ENCODE measurements around the gene KCNE2.

Gene KCNE2

GRCh38 chr21:34363733-34364132, at the start of gene KCNE2:
Gene KCNE2, plus strand, starts transcription at chr21:34364006. Its CDS starts 6,473 bp downstream, at chr21:34370479.
- DNase-seq: no peak

- DNase-seq: no peak
These were observed 44.2 kb upstream of the KCNE2 start for GRCh38 chr21:34319585-34319984.

DNA sequence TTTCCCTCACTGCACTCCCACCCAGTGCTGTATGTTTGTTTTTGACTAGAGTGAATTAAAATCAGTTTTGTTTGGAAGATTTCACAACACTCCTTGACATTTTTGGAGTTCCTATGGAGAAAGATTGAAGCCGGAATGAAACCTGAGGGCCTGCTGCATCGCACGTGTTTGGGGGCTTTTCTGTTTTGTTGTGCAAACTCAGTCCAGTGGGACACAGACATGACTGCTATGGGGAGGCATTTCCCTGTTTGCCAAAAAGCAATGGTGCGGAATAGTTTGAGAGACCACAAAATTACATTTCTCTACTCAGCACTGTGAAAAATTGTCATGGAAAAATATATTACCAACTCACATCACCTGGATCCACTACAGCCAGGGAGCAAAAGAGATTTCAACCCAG, 43.8 kb upstream of the KCNE2 start:
- DNase-seq: no peak

DNA sequence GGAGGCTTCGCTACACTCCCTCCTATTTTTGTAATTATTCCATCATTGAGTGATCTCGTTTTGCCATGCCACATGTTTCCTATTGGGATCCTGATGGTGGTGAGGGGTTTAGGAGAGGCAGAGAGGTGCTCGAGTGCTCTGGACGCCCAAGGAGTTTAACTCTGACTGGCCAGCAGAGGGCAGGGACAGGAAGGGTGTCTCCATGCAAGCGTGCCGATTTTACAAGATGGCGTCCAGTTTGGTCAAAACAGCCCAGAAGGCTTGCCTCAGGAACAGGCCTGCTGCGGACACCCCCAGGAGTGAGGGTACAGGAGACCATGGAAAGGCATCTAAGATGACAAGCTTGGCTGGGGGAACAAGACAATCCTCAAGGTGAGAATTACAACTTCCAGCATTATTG, 33.8 kb upstream of the KCNE2 start:
- no peak for DNase-seq

DNA sequence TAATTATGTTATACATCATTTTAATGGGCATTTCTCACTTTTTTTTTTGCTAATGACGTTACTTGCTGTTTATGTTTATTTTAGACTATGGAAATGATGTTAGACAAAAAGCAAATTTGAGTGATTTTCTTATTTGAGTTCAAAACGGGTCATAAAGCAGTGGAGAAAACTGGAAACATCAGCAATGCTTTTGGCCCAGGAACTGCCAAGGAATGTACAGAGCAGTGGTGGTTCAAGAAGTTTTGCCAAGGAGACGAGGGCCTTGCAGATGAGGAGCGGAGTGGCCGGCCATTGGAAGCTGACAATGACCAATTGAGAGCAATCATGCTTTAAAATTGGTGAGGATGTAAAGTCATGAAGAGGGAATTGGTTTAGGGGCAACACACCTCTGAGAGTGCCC, 32.1 kb upstream of the KCNE2 start:
- no peak for DNase-seq

- DNase-seq: no peak
These were observed 31.5 kb upstream of the KCNE2 start for GRCh38 chr21:34332347-34332746.

DNA sequence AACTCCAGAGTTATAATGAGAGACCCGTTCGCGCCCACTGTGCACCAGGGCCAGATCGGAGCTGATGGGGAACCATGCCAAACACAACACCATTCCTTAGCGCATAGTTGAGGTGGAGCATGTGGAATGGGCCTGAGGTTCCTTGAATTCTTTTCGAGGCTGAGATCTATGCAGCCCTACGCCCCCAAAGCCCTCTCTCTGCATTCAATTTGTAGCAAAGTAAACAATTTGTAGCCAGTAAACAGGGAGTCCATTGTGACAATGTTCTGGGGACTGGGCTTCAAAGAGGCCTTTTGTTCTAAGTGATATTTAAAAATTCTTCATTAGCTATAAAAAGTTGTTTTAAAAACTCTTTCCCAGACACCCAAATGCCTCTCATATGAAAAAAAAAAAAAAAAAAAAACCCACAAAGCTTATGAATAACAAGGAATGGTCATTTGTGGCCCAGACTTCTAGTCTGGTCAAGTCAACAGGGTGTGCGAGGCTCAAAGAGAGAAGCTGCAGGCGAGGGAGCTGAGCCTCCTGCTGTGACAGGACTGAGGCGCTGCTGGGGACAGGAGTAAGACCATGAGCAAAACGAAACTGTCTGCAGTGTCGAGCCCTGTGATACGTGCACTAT, 30.6 kb upstream of the KCNE2 start:
- DNase-seq: peak in 1 of 51 donors; percentile 8

GRCh38 chr21:34335316-34335715, 28.5 kb upstream of the KCNE2 start:
- peak in 1 of 51 donors; percentile 18 for DNase-seq

- DNase-seq: no peak
These were observed 27.6 kb upstream of the KCNE2 start for GRCh38 chr21:34336245-34336644.

DNA sequence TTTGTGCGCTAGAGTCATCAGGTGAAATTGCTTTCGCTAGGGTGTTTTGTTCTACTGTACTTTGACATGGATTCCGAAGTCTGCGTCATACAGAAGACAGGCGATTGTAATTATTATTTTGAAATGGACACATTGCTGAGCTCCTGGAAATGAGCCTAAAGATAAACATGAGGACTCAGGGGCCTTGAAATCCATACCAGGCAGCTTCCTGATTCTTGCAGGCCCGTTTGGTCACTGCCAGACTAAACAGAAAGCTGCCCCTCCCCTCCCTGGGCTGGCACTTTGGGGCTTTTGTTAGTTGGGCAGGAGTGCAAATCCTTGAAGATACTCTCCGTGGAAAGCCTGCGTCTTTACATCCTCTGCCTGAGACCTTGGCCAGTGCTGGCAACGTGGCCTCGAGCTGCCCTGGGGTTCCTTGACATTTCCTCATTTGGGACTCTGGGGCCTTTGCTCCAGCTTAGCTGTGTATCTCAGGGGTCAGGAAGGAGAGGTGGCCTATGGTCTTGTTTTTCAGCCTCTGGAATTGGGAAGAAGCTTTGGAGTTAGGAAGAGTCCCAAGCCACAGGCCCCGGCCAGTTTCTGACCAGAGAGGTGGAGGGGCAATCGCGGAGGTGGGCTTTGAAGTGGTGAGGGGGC, 26.9 kb upstream of the KCNE2 start:
- DNase-seq: no peak

GRCh38 chr21:34337741-34338140, 26.1 kb upstream of the KCNE2 start:
- DNase-seq: no peak

DNA sequence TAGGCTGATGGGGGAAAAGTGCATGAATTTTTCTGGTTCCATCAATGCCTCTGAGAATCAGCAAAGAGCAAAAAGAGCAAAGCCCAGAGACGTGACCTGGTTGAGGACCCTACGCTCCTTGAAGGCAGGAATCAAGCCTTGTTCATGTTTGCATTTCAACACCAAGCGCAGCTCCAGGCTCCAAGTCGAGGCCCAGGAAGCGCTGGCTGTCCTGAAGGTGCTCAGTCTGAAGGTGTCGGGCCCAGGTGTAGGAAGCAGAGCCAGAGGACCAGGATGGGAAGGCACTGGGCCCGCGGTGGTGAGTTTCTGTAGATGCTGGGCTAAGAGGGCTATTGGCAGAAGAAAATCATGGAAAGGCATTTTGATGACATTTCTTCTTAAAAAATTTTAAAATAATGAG, 25.6 kb upstream of the KCNE2 start:
- no peak for DNase-seq

- no peak for DNase-seq
These were observed 23.7 kb upstream of the KCNE2 start for GRCh38 chr21:34340061-34340460.

DNA sequence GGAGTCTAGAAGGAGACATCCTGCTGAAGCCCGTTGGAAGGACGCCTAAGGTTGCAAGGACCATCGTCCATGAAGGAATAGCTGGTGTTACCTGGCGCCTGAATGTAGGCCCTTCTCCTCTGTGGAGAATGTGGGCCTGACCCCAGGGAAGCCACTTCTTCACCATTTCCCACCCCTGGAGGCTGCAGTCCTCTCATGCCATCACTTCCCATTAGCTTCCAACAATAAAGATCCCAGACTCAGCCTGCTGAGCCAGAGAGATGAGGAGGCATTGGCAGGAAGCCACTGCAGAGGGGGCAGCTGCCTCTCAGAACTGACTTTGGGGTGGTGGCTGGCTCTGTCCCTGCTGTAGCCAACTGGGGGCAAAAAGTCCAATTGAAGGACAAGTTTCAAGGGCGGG, 21.3 kb upstream of the KCNE2 start:
- no peak for DNase-seq

GRCh38 chr21:34343347-34343746, 20.5 kb upstream of the KCNE2 start:
- no peak for DNase-seq

DNA sequence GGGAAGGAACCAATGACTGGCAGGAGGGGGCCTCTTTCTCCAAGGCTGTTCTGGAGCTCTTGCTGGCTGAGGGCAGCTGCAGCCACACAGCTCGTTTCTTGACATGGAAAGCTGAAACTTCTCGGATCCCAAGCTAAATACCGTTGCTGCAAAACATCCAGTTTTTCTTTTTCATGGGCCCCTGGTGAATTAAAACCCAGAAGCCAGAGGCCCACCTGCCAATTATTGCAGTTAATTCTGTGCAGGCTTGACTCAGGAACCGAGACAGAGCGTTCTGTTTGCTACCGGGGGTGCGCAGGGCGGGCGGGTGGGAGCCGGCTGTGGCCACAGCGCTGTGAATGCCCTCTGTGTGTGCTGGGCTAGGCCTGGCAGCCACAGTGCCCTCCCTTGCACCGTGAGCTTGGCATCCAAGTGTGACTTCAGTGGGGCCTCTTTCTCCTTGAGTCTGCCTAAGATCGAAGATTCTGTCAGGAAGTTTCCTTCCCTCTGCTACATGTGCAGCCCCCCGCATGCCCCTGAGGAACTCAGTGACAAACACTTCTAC, 19.9 kb upstream of the KCNE2 start:
- DNase-seq: peak in 34 of 51 donors; percentile 4 to 77 (median 34)

- DNase-seq: no peak
These were observed 19.2 kb upstream of the KCNE2 start for GRCh38 chr21:34344584-34344983.

DNA sequence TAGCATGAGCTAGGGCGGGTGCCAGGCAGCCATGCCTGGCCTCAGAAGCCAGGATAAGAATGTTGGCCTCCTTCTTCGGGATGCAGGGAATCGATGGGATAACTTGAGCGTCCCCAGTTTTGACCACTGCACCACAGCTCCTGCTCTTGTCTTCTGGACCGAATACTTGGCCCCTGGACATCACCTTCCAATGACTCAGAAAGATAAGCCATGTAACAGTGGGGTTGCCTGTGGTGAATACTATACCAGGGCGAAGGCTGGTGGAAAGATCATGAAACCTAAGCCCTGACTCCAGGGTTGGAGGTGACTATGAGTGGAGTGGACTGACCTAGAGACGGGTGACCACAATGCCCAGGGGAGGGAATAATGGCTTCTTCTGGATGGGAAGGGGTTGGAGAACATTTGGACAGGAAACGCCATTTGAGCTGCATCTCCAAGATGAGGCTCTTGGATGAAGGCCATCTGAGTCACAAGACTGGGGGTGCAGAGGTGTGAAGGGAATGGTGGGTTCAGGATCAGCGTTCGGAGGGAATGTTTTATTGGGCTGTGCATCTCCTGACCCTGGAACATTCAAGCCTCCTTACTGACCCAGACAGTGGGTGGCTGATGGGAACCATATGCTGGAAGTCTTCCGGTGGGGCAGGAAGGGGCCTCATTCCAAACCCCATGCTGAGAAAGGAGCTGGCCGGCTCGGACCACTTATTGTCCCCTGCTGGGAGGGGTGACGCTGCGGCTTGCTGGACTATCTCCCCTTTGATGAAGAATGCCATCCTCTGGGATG, 18.5 kb upstream of the KCNE2 start:
- no peak for DNase-seq

GRCh38 chr21:34345892-34346291, 17.9 kb upstream of the KCNE2 start:
- DNase-seq: no peak

DNA sequence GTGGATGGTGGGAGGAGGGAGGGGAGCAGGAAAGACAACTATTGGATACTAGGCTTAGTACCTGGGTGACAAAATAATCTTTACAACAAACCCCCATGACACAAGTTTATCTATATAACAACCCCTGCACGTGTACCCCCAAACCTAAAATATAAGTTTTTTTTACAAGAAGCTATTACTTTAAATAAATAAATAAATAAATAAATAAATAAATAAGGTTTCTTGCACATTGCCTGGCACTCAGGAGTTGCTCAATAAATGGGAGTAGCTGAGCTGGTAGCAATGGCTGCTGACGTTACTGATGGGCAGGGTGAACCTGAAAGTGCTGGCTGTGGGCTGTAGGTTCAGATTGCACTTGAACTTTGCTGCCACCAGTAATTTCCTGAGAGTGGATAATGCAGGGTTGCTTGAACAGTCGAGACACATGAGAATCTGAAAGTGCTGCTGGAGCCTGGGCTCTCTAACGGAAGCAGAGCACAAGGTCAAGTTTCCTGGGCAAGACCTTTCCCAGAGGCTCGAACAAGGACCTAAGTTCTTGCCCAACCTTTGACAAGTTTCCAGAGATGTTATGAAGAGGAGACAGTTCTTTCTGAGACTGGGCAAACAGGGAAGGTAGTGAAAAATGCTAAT, 14.8 kb upstream of the KCNE2 start:
- no peak for DNase-seq

DNA sequence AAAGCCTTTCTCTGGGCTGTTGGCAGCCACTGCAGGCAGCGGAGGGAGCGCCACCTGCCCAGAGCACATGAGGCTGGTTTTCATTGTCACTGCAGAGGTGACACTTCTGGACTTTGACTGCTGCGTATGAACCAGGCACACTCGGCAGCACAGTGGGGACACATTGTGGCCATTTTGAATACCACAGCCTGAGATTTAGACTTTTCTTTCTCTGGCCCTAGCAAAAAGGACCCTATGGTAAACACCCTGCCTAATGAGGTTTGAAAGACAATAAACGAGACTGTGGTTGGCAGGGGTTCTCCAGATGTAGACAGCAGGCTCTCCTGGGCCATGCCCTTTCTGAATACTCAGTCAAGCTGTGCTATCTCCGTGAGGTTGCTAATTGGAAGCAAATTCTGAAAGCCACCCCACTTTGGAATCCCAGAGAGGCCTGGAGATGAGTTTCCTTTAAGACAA, 12.0 kb upstream of the KCNE2 start:
- DNase-seq: peak in 38 of 51 donors; percentile 4 to 70 (median 34)

GRCh38 chr21:34352556-34352955, 11.2 kb upstream of the KCNE2 start:
- DNase-seq: no peak
